Mammary microvascular endothelial cell (primary cell): ENCODE measurements around the gene GIPR. TPM values are rescaled to one million over a fixed set of nuclear protein-coding genes. Genes with fewer than 3 reads are reported as not detected.

Experiments
- total RNA-seq: library from RNA; depleted of rRNA; stranded (reverse); fragments of >200 nt; gene quantifications from 2 replicates; pipeline ENCODE4 v1.2.3, GENCODE V29; 2015

GIPR gene, protein sequence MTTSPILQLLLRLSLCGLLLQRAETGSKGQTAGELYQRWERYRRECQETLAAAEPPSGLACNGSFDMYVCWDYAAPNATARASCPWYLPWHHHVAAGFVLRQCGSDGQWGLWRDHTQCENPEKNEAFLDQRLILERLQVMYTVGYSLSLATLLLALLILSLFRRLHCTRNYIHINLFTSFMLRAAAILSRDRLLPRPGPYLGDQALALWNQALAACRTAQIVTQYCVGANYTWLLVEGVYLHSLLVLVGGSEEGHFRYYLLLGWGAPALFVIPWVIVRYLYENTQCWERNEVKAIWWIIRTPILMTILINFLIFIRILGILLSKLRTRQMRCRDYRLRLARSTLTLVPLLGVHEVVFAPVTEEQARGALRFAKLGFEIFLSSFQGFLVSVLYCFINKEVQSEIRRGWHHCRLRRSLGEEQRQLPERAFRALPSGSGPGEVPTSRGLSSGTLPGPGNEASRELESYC
- not detected in 2 replicates for total RNA-seq

DNA sequence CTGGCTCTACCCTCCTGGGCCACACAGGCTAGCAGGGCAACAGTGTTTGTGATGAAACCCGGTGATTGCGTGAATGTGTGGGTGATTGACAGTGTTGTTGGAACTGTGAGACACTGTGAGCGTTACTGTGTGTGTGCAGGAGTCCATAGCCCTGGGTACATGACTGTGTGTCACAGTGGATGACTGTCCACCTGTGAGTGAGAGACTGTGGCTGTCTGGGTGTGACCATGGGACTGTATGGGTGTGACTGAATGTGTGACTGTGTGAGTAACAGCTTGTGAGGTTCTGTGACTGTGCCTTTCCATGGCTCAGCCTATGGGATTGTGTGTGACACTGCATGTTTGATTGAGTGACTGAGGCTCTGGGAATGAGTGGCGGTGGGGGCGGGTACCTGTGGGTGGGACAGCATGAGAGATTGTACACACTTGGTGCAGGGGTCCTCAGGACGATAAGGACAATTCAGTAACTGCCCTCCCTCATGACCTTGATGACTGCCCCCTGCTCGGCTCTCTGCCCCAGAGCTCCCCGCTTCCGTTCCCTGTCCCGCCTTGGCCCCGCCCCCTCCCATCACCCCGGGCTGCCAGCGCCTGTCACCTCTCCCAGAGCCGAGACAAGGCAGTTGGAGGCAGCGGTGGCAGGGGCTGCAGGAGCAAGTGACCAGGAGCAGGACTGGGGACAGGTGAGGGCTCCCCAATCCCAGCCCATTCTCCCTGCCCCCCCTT lies at the start of gene GIPR:
TSS of gene GIPR (plus strand) at position 602 of the 722 bp plus-strand sequence. CDS start 1,300 bp downstream, outside the sequence.

DNA sequence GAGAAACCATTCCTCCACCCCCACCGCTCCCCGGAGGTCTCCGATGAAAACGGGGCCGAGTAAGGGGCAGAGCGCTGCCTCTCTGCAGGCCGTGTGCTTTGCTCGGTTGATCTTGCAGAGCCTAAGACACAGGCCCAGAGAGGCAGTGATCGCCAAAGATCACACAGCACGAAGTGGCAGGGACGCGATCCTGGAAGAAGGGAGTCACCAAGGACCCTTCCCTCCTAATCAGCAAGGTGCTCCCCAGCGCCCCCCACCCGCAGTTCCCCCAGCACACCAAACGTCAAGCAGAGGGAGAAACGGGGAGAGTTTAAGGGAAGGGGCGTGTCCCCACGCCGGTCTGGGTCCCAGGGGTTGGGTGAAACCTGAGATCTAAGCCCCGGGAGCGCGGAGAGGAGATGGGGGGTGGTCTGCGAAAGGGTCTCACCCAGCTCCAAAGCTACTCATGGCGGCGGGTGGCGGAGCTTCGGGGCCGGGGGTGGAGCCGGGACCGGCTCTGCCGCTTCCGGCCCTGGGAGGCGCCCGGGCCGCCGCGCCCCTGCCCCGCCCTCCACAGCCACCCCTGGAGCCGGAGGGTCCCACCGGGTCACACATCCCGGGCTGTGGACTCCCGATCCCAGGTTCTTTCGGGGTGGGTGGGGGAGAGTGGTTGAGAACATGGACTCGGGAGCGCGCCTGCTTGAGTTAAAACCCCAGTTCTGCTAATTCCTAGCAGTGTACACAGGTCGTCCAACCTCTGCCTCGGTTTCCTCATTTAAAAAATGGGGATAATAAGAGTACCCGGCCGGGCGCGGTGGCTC lies 28.9 kb upstream of the GIPR start, which contains the start of gene EML2:
TSS of gene EML2 (minus strand) at position 468 of the 800 bp plus-strand sequence. CDS start at position 447, 21 bp downstream.

DNA sequence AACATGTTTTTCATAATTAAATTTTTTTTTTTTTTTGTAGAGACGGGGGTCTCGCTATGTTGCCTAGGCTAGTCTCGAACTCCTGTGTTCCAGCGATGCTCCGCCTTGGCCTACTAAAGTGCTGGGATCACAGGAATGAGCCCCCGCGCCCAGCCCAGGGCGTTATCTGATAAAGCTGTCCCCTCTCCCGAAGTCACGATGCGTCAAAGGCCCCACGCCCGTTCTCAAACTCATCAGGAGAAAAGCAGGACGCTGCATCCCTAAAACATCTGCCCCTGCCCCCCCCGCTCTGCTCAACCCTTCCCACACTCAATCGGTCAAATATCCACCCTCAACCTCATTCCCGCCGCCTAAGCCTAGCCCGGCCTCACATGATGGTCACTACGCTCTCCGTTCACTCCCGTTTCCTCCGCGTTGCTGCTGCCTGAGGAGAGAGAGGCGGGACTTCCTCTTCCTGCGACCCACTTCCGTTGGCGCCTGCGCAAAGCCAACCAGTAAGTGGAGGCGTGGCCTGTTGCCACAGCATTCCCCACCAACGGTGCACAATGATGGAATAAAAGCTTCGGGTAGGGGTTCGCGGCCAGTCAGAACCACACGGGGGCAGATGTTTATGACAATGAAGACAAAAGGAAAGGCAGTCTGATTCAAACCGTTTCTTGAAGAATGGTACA lies 23.6 kb downstream of the GIPR start, which contains the start of gene SNRPD2:
TSS of gene SNRPD2 (minus strand) at position 438 of the 671 bp plus-strand sequence. CDS start at position 373, 65 bp downstream.

DNA sequence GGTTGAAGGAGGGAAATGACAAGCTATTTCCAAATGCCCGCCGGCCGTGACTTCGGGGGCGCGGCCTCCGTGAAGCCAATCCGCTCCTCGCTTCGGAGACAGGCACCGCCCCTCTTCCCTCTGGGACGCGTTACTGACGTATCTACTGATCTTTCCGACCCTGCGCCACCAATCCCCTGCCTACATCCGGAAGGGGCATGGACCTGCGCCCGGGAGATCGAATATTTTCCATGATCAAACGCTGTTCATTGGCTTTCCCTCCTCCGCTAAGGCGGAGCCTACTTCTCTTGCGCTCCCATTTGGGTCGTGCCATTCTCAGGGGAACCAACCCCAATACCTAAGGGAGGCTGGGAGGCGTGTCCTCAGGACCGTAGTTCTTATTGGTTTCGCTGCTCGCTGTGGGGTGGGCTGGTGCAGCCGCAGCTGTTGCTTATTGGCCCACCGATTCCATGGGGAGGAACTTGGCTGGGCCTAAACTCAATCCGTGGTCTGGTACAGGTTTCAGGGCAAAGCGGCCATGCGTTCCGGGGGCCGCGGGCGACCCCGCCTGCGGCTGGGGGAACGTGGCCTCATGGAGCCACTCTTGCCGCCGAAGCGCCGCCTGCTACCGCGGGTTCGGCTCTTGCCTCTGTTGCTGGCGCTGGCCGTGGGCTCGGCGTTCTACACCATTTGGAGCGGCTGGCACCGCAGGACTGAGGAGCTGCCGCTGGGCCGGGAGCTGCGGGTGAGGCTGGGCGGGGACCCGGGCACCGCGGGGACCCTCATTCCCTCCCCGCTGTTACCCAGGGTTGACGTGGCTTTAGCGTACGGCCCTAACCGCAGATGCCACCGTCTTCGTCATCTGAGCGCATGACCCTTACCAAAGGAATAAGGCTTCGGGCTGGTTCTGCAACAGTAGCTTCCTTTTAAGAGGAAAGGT lies 24.4 kb downstream of the GIPR start, which contains the start of gene QPCTL:
TSS of gene QPCTL (plus strand) at position 480 of the 919 bp plus-strand sequence. CDS start at position 518, 38 bp downstream.

DNA sequence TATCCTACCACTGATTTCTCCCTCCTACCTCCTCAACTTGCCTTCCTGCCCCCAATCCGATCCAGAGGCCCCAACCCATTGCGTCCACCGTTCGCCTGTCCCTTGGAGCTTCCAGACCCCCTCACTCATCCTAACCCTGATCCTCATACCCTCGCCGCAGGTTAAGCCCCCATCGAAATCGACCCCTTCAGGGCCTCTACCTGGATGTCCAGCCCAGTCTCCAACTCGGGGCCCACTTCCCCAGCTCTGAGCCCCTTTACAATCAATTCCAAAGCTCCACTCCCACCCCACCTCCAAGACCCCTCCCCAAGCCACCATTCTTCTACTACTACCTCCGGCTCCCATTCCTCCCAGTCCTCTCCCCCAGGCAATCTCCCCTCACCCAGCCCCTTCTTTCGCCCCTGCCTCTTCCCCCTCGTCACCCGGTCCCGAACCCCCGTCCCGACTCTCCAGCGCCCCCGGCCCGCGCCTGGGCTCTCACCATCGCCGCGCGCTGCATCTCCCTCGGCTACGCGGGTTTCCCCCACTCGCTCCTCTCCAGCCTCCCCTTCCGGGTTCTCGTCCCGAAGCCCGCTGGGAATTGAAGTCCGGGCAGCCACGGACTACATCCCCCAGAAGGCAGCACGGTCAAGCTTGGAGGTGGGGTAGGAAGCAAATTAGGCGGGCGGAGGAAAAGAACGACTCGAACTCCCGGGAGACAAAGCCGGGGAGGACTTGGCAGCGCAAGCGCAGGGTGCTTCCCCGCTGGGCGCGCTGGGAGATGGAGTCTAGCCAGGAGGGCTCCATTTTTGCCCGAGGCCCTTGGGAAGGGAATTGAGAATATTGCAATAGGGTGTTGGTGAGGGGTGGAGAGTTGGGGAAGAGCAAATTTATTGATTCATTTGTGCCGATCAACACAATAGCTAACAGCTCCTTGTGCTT lies 62.6 kb downstream of the GIPR start, which contains the start of gene FBXO46:
TSS of gene FBXO46 (minus strand) at position 529 of the 921 bp plus-strand sequence. CDS start 17,401 bp downstream, outside the sequence.

Other genes with a start within 250 kb of the GIPR start
- 89.7 and 103 TPM in 2 replicates for gene ERCC1, start 244.3 kb upstream of the GIPR start, total RNA-seq
- gene FOSB, start 200.2 kb upstream of the GIPR start, total RNA-seq: 7.8 and 11.8 TPM in 2 replicates
- 6.4 and 13.3 TPM in 2 replicates for gene RTN2, start 171.2 kb upstream of the GIPR start, total RNA-seq
- gene PPM1N, start 169.8 kb upstream of the GIPR start, total RNA-seq: 0.89 TPM in 1 of 2 replicates, not detected in the other
- gene VASP, start 160.7 kb upstream of the GIPR start, total RNA-seq: 219 and 220 TPM in 2 replicates
- gene OPA3, start 83.4 kb upstream of the GIPR start, total RNA-seq: 12.0 and 13.7 TPM in 2 replicates
- 22.5 and 26.0 TPM in 2 replicates for gene GPR4, start 66.0 kb upstream of the GIPR start, total RNA-seq
- 18.3 and 18.9 TPM in 2 replicates for gene EML2, start 28.8 kb upstream of the GIPR start, total RNA-seq
- 409 and 447 TPM in 2 replicates for gene SNRPD2, start 23.7 kb downstream of the GIPR start, total RNA-seq
- gene QPCTL, start 24.4 kb downstream of the GIPR start, total RNA-seq: 14.6 and 17.1 TPM in 2 replicates
- 7.7 and 9.8 TPM in 2 replicates for gene FBXO46, start 62.7 kb downstream of the GIPR start, total RNA-seq
- not detected in 2 replicates for gene MEIOSIN, start 65.2 kb downstream of the GIPR start, total RNA-seq
- gene SIX5, start 101.0 kb downstream of the GIPR start, total RNA-seq: 8.6 and 9.2 TPM in 2 replicates
- 8.5 and 11.2 TPM in 2 replicates for gene DMPK, start 114.3 kb downstream of the GIPR start, total RNA-seq
- 32.8 and 33.2 TPM in 2 replicates for gene DMWD, start 124.6 kb downstream of the GIPR start, total RNA-seq
- gene RSPH6A, start 147.1 kb downstream of the GIPR start, total RNA-seq: not detected in 2 replicates
- gene SYMPK, start 194.9 kb downstream of the GIPR start, total RNA-seq: 47.0 and 48.7 TPM in 2 replicates
- not detected in 2 replicates for gene FOXA3, start 196.1 kb downstream of the GIPR start, total RNA-seq
- gene IRF2BP1, start 217.9 kb downstream of the GIPR start, total RNA-seq: 22.0 and 22.6 TPM in 2 replicates
- 1.4 and 3.1 TPM in 2 replicates for gene MYPOP, start 234.4 kb downstream of the GIPR start, total RNA-seq
- gene NANOS2, start 246.6 kb downstream of the GIPR start, total RNA-seq: not detected in 2 replicates